A549 (cell line): Measurements from ENCODE around the gene AP4S1.

Experiments
- CBX2 ChIP-seq: fragments of 200-600 bp; sonication (generic); IDR thresholded peaks from 2 replicates; pipeline ENCODE4 v1.6.1; 2016; ENCODE audit warnings: low read depth, mild to moderate bottlenecking, borderline replicate concordance
- CBX8 ChIP-seq: fragments of 200-600 bp; sonication (generic); IDR thresholded peaks from 2 replicates; pipeline ENCODE4 v1.6.1; 2016
- CEBPB ChIP-seq, 2 experiments: fragments of >200 bp in 1 of 2; sonication (Bioruptor Twin) in 1 of 2; formaldehyde crosslinking in 1 of 2; IDR thresholded peaks; 2 replicates each; pipeline ENCODE4 v1.6.1; 2012 to 2016
- CTCF ChIP-seq: fragments of >200 bp; sonication (Bioruptor Twin); formaldehyde crosslinking; IDR thresholded peaks from 3 replicates; pipeline ENCODE4 v1.5.1; 2016
- ELK1 ChIP-seq: fragments of 150-350 bp; IDR thresholded peaks from 2 replicates; pipeline ENCODE4 v1.6.1; 2014; ENCODE audit warnings: low read depth, mild to moderate bottlenecking, low read length
- EP300 ChIP-seq, 2 experiments: fragments of >200 bp; sonication (Bioruptor Twin); formaldehyde crosslinking; IDR thresholded peaks; 2 replicates in 1 of 2; 3 replicates in 1 of 2; pipeline ENCODE4 v1.6.1; 2016 to 2017
- JUN ChIP-seq, 2 experiments: fragments of >200 bp; sonication (Bioruptor Twin); formaldehyde crosslinking; IDR thresholded peaks; 2 replicates in 1 of 2; 3 replicates in 1 of 2; pipeline ENCODE4 v1.6.1; 2016 to 2017
- KDM5A ChIP-seq: fragments of 200-600 bp; sonication (generic); IDR thresholded peaks from 2 replicates; pipeline ENCODE4 v1.6.1; 2016; ENCODE audit warnings: antibody characterized with exemption, mild to moderate bottlenecking
- POLR2A ChIP-seq: IDR thresholded peaks from 2 replicates; pipeline ENCODE4 v1.6.1; 2012; ENCODE audit warnings: mild to moderate bottlenecking, low read length
- RAD21 ChIP-seq, 2 experiments: fragments of >200 bp in 1 of 2; sonication (Bioruptor Twin) in 1 of 2; formaldehyde crosslinking in 1 of 2; IDR thresholded peaks in 1 of 2; conservative IDR thresholded peaks in 1 of 2; 2 replicates in 1 of 2; 3 replicates in 1 of 2; pipeline ENCODE4 v1.6.1; 2012 to 2018; ENCODE audit warnings: inconsistent platforms in 1 of 2
- TF ChIP-seq, protein P1 (sequence below): fragments of 250-450 bp; sonication (Bioruptor Pico); IDR thresholded peaks from 2 replicates; pipeline ENCODE4 v1.5.0; 2021; ENCODE audit warnings: mild to moderate bottlenecking, moderate library complexity, borderline replicate concordance

DNA sequence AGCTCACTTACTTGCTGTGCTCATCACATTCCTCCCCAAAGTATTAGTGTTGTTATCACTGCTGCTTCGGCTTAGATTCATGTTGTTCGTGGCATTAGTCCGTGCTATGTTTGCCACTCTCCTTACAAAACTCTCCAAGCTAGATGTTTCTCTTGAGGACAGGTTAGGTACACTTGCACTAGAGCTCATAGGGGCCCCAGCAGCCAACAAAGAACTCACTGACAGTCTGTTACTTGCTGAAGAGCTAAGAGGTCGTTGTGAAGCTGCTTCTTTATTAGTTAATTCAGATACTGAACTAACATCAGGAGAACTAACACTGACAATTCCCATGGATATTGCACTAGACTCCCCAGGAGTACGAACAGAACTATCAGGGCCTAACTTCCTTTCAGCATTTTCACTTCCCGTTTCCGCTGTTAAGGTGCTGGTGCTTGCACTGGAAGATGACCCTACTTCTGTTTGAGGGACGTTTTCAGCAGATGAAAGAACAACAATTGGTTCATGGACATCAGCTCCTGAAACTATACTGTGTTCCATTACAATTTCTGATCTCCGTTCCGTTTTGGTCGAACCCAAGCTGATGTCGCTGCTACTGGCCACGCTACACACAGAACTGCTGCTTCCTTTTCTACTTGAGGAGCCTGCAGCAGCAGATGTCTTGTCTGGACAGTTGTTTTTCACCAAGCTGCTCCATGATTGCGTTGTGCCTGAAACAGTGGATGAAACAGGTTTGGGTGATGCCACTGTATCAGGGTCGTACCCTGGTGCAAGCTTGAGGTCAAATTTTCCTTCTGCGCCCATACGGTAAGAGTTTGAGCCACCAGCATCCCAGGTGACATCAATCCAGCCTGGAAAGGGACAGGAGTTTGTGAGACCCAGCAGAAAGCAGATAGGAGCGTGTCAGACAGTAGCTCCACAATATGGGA lies 103.4 kb downstream of the AP4S1 start:
- TF ChIP-seq CBX8 = no peak
- TF ChIP-seq RAD21 (conservative IDR thresholded peaks at IDR 0.05 in 1 of 2, IDR thresholded peaks at IDR 0.05 in 1 of 2) = no peak
- no peak for TF ChIP-seq POLR2A
- TF ChIP-seq CEBPB (IDR thresholded peaks at IDR 0.05) = no peak
- TF ChIP-seq CTCF = no peak
- TF ChIP-seq ELK1 = no peak
- no peak for TF ChIP-seq KDM5A
- no peak for TF ChIP-seq CBX2
- no peak for TF ChIP-seq EP300 (IDR thresholded peaks at IDR 0.05)
- TF ChIP-seq JUN (IDR thresholded peaks at IDR 0.05) = no peak
- TF ChIP-seq, protein P1, sequence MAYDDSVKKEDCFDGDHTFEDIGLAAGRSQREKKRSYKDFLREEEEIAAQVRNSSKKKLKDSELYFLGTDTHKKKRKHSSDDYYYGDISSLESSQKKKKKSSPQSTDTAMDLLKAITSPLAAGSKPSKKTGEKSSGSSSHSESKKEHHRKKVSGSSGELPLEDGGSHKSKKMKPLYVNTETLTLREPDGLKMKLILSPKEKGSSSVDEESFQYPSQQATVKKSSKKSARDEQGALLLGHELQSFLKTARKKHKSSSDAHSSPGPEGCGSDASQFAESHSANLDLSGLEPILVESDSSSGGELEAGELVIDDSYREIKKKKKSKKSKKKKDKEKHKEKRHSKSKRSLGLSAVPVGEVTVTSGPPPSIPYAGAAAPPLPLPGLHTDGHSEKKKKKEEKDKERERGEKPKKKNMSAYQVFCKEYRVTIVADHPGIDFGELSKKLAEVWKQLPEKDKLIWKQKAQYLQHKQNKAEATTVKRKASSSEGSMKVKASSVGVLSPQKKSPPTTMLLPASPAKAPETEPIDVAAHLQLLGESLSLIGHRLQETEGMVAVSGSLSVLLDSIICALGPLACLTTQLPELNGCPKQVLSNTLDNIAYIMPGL (CRISPR knock-in tag) = no peak
